ENCODE data around the gene AP5M1. TPM values are rescaled to one million over a fixed set of nuclear protein-coding genes. Genes with fewer than 3 reads are reported as not detected.

AP5M1 gene, protein sequence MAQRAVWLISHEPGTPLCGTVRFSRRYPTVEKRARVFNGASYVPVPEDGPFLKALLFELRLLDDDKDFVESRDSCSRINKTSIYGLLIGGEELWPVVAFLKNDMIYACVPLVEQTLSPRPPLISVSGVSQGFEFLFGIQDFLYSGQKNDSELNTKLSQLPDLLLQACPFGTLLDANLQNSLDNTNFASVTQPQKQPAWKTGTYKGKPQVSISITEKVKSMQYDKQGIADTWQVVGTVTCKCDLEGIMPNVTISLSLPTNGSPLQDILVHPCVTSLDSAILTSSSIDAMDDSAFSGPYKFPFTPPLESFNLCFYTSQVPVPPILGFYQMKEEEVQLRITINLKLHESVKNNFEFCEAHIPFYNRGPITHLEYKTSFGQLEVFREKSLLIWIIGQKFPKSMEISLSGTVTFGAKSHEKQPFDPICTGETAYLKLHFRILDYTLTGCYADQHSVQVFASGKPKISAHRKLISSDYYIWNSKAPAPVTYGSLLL
- total RNA-seq = 21.3 and 25.1 TPM in 2 replicates

DNA sequence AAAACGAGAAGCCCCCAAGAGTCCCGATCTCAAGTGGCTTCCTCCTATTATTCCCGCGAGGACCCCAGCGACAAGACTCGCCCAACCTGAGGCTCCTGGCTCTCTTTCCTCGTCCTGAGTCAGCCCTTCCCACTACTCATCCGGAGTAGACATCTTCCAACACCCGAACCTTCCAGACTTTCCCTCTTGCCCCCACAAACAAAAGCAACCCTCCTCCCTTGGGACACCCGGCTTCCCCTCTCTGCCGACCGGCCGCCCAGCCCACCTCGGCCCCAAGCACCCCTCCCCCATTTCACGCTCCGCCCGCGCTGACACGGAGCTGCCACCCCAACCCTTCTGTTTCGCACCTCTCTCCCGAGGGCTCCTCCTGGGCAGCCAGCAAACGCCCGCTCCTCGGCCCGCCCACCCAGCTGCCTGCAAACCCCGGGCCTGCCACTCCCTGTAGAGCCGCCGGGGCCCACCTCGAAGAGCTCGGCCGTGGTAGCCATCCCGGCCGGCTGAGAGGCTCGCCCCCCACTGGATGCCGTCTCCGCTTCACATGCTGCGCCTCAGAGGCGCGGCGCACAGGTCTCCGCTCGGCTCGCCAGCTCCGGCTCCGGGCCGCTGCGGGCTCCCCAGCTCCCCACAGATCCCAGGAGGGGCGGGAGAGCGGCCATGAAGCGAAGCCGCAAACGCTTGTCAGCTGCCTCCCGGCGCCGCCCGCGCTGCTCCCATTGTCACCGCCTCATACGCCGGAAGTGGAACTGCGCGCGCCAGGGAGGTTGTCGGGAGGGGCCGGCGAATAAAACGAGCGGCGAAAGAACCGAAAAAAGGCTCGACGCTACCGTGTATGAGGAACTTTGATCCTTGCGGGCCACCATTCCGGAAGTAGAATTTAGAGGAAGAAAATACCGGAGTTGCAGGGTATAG lies at the start of gene AP5M1, which contains the start of gene EXOC5:
Gene AP5M1 (plus strand): TSS at position 811 of the 909 bp plus-strand sequence. CDS start 344 bp downstream, outside the sequence.
Gene EXOC5 (minus strand): TSS at position 745 of the 909 bp plus-strand sequence. CDS start 257 bp downstream, at position 488.

Other genes with a start within 250 kb of the AP5M1 start
- gene EXOC5, start 66 bp upstream of the AP5M1 start, total RNA-seq = 72.2 and 104 TPM in 2 replicates
- 16.6 and 23.8 TPM in 2 replicates for gene NAA30, start 121.6 kb downstream of the AP5M1 start, total RNA-seq
- gene CCDC198, start 224.9 kb downstream of the AP5M1 start, total RNA-seq = under 0.01 TPM in 1 of 2 replicates, not detected in the other

Data from regular cardiac myocyte (primary cell).